ENCODE measurements around the gene NCK2.

Gene NCK2

GRCh38 chr2:105866216-105867185 is 121.8 kb downstream of the NCK2 start:
- DNase-seq (ENCODE audit: low read depth in 2 of 3, low spot score in 2 of 3), result no peak

- DNase-seq (ENCODE audit: low read depth in 2 of 3, low spot score in 2 of 3), result no peak
Measured at GRCh38 chr2:105867587-105867986, 122.9 kb downstream of the NCK2 start.

GRCh38 chr2:105868060-105868459 is 123.3 kb downstream of the NCK2 start:
- DNase-seq (ENCODE audit: low read depth in 2 of 3, low spot score in 2 of 3), result no peak

- DNase-seq (ENCODE audit: low read depth in 2 of 3, low spot score in 2 of 3), result no peak
Measured at GRCh38 chr2:105869341-105869740, 124.6 kb downstream of the NCK2 start.

- DNase-seq (ENCODE audit: low read depth in 2 of 3, low spot score in 2 of 3), result no peak
Measured at GRCh38 chr2:105870062-105870461, 125.3 kb downstream of the NCK2 start.

GRCh38 chr2:105870858-105871257 is 126.1 kb downstream of the NCK2 start:
- DNase-seq (ENCODE audit: low read depth in 2 of 3, low spot score in 2 of 3), result no peak

GRCh38 chr2:105872142-105872728 is 127.5 kb downstream of the NCK2 start:
- DNase-seq (ENCODE audit: low read depth in 2 of 3, low spot score in 2 of 3), result no peak

- DNase-seq (ENCODE audit: low read depth in 2 of 3, low spot score in 2 of 3), result no peak
Measured at GRCh38 chr2:105872830-105873229, 128.1 kb downstream of the NCK2 start.

GRCh38 chr2:105873281-105873680 is 128.6 kb downstream of the NCK2 start:
- no peak for DNase-seq (ENCODE audit: low read depth in 2 of 3, low spot score in 2 of 3)

- DNase-seq (ENCODE audit: low read depth in 2 of 3, low spot score in 2 of 3), result peak in 2 of 3 experiments; percentile 45 to 77
Measured at GRCh38 chr2:105873721-105874120, 129.0 kb downstream of the NCK2 start.

- DNase-seq (ENCODE audit: low read depth in 2 of 3, low spot score in 2 of 3), result no peak
Measured at GRCh38 chr2:105874466-105874865, 129.8 kb downstream of the NCK2 start.

- DNase-seq (ENCODE audit: low read depth in 2 of 3, low spot score in 2 of 3), result no peak
Measured at GRCh38 chr2:105875241-105875640, 130.5 kb downstream of the NCK2 start.

GRCh38 chr2:105876191-105876590 is 131.5 kb downstream of the NCK2 start:
- DNase-seq (ENCODE audit: low read depth in 2 of 3, low spot score in 2 of 3), result no peak

- DNase-seq (ENCODE audit: low read depth in 2 of 3, low spot score in 2 of 3), result no peak
Measured at GRCh38 chr2:105877945-105878344, 133.2 kb downstream of the NCK2 start.

- no peak for DNase-seq (ENCODE audit: low read depth in 2 of 3, low spot score in 2 of 3)
Measured at GRCh38 chr2:105879106-105879802, 134.5 kb downstream of the NCK2 start.

GRCh38 chr2:105879803-105880300 is 135.1 kb downstream of the NCK2 start:
- no peak for DNase-seq (ENCODE audit: low read depth in 2 of 3, low spot score in 2 of 3)

- DNase-seq (ENCODE audit: low read depth in 2 of 3, low spot score in 2 of 3), result no peak
Measured at GRCh38 chr2:105880637-105881036, 135.9 kb downstream of the NCK2 start.

- DNase-seq (ENCODE audit: low read depth in 2 of 3, low spot score in 2 of 3), result no peak
Measured at GRCh38 chr2:105881286-105882136, 136.8 kb downstream of the NCK2 start.

GRCh38 chr2:105882341-105882740 is 137.6 kb downstream of the NCK2 start:
- no peak for DNase-seq (ENCODE audit: low read depth in 2 of 3, low spot score in 2 of 3)

GRCh38 chr2:105882920-105883435 is 138.3 kb downstream of the NCK2 start:
- DNase-seq (ENCODE audit: low read depth in 2 of 3, low spot score in 2 of 3), result no peak

All from activated CD8-positive, alpha-beta memory T cell treated with anti-CD3 and anti-CD28 coated beads for 48 hours (primary cell).